Spleen (tissue), 7 donors: Measurements from ENCODE around the gene SOSTDC1.

Experiments used
- CTCF ChIP-seq, 11 experiments: fragments of 200-600 bp in 7 of 11; fragments of 450-650 bp in 4 of 11; sonication (generic) in 4 of 11; IDR thresholded peaks in 8 of 11; conservative IDR thresholded peaks in 3 of 11; 1 replicate in 7 of 11; 2 replicates in 4 of 11; pipeline versions ENCODE4 v1.4.0 to v1.8.0; 2016 to 2021; ENCODE audit warnings: antibody characterized with exemption in 11 of 11, inconsistent platforms in 4 of 11, mild to moderate bottlenecking in 1 of 11
- POLR2A ChIP-seq, 3 donors: fragments of 450-650 bp; IDR thresholded peaks; one replicate each; pipeline ENCODE4 v1.5.1; 2017; ENCODE audit warnings: antibody characterized with exemption in 3 of 3, mild to moderate bottlenecking in 1 of 3
- donor health status: DM: no; HTN: no; CAD: no; lungs with moderate emphysema.
- donor health status: DM: no; HTN: no; CAD: no.
- donor health status: DM: no; HTN: no; CAD: no.

- TF ChIP-seq CTCF (IDR thresholded peaks at IDR 0.05 in 8 of 11, conservative IDR thresholded peaks at IDR 0.05 in 3 of 11) (no peak), POLR2A (IDR thresholded peaks at IDR 0.05) (no peak)
These were observed 41.8 kb downstream of the SOSTDC1 start for GRCh38 chr7:16423761-16424160.
